ENCODE measurements around the gene NSMCE1.

The NSMCE1 gene

GRCh38 chr16:27239906-27240655 is 28.5 kb downstream of the NSMCE1 start:
- H3K4me3 ChIP-seq (ENCODE audit: low read depth, low read length), result no peak overlapping the region
- TF ChIP-seq, protein P1, sequence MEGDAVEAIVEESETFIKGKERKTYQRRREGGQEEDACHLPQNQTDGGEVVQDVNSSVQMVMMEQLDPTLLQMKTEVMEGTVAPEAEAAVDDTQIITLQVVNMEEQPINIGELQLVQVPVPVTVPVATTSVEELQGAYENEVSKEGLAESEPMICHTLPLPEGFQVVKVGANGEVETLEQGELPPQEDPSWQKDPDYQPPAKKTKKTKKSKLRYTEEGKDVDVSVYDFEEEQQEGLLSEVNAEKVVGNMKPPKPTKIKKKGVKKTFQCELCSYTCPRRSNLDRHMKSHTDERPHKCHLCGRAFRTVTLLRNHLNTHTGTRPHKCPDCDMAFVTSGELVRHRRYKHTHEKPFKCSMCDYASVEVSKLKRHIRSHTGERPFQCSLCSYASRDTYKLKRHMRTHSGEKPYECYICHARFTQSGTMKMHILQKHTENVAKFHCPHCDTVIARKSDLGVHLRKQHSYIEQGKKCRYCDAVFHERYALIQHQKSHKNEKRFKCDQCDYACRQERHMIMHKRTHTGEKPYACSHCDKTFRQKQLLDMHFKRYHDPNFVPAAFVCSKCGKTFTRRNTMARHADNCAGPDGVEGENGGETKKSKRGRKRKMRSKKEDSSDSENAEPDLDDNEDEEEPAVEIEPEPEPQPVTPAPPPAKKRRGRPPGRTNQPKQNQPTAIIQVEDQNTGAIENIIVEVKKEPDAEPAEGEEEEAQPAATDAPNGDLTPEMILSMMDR (IDR thresholded peaks at IDR 0.05; ENCODE audit: low read depth, low read length), result no peak

GRCh38 chr16:27239026-27239425 is 29.5 kb downstream of the NSMCE1 start:
- TF ChIP-seq, protein P1 (IDR thresholded peaks at IDR 0.05; ENCODE audit: low read depth, low read length), result no peak

DNA sequence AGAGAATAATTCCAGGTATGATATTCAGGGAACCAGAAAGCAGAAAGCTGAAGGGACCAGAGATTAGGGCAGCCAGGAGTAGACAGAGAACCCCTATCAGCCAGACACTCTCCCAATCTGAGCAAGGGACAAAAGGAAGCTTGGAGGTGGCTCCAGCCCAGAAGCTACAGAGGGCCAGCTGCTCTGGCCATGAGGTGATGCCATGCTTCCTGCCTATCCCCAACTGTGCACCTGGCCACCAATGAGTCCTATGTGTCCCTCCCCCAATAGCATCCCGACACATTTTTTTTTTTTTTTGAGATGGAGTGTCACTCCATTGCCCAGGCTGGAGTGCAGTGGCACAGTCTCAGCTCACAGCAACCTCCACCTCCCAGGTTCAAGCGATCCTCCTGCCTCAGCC is 30.0 kb downstream of the NSMCE1 start:
- no peak overlapping the region for H3K4me3 ChIP-seq (ENCODE audit: low read depth, low read length)
- TF ChIP-seq, protein P1 (IDR thresholded peaks at IDR 0.05; ENCODE audit: low read depth, low read length), result no peak

More at GRCh38 chr16:27239026-27239425, 29.5 kb downstream of the NSMCE1 start:
- no peak overlapping the region for H3K4me3 ChIP-seq (ENCODE audit: low read depth, low read length)

- no peak overlapping the region for H3K4me3 ChIP-seq (ENCODE audit: low read depth, low read length)
- TF ChIP-seq, protein P1 (IDR thresholded peaks at IDR 0.05; ENCODE audit: low read depth, low read length), result no peak
Measured at GRCh38 chr16:27238016-27238587, 30.5 kb downstream of the NSMCE1 start.

DNA sequence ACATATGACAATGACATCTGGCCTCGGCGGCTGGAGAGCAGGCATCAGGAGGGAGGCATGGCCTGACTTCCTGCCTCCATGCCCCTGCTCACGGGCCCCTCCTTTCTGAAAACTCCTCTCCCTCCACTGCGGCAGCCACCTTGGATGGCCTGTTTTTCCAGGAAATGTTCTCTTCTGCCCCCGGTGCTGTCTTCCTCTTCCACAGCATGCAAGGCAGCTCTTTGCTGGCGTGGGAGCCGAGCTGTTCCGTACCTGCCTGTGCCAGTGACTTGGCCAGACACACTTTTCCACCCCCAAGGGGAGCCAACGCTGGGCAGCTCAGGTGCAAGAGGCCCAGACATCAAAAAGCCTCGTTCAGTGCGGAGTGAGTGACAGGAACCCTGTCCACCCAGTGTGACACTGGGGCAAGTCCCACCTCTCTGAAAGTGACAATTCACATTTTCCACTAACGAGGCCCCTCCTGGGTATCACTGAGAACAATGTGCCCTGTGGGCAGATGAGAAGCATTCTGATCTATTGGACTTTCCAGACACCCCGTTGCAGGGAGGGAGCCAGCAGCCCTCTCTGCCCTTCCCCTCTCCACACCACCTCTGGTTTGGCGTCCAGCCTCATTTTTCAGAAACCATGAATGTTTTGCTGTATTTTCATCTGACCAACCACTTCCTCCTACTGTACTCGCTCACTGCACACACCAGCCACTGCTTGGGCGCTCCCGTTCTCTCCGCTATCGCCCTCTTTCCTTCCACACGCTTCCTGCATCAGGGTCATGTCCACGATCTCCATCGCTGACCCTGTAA is 31.2 kb downstream of the NSMCE1 start:
- TF ChIP-seq, protein P1 (IDR thresholded peaks at IDR 0.05; ENCODE audit: low read depth, low read length), result no peak
- H3K4me3 ChIP-seq (ENCODE audit: low read depth, low read length), result no peak overlapping the region

- H3K4me3 ChIP-seq (ENCODE audit: low read depth, low read length), result no peak overlapping the region
- TF ChIP-seq, protein P1 (IDR thresholded peaks at IDR 0.05; ENCODE audit: low read depth, low read length), result no peak
Measured at GRCh38 chr16:27236635-27237218, 31.8 kb downstream of the NSMCE1 start.

Measured in WI38 (cell line).